ENCODE data around the gene KLHL18.
A peak's percentile ranks its signal among the peaks of the same experiment; 100 is the strongest.
"Not testable (repeated sequence)": the region's sequence is repeated elsewhere in the genome, so short reads cannot be mapped to it uniquely, and the experiment has no call there.

The KLHL18 gene

GRCh38 chr3:47355010-47355409, 72.3 kb downstream of the KLHL18 start:
- peaks cover 5% of the 10 kb centered on the region for H3K9me3 ChIP-seq (ENCODE audit: control insufficient read depth, low read length)
- no peak for DNase-seq
- H3K4me3 ChIP-seq (ENCODE audit: insufficient read depth, low read depth, low read length, poor library complexity, severe bottlenecking) = no peak overlapping the region
- no peaks in the 10 kb centered on the region for H3K27me3 ChIP-seq (replicated peaks; ENCODE audit: control insufficient read depth, insufficient read depth, low read length, poor library complexity, severe bottlenecking)
- no peaks in the 10 kb centered on the region for H3K36me3 ChIP-seq (ENCODE audit: control insufficient read depth, insufficient read depth, low read length)
- no peaks in the 10 kb centered on the region for H3K4me1 ChIP-seq (ENCODE audit: control insufficient read depth, insufficient read depth, low read length, poor library complexity, severe bottlenecking)
- no peak overlapping the region for H3K27ac ChIP-seq (ENCODE audit: insufficient read depth, low read length, poor library complexity, severe bottlenecking)

- no peak for DNase-seq
- Histone ChIP-seq H3K4me1 (ENCODE audit: control insufficient read depth, insufficient read depth, low read length, poor library complexity, severe bottlenecking) (no peaks in the 10 kb centered on the region), H3K4me3 (ENCODE audit: insufficient read depth, low read depth, low read length, poor library complexity, severe bottlenecking) (no peak overlapping the region), H3K27ac (ENCODE audit: insufficient read depth, low read length, poor library complexity, severe bottlenecking) (no peak overlapping the region), H3K9me3 (ENCODE audit: control insufficient read depth, low read length) (peaks cover 5% of the 10 kb centered on the region), H3K36me3 (ENCODE audit: control insufficient read depth, insufficient read depth, low read length) (no peaks in the 10 kb centered on the region), H3K27me3 (replicated peaks; ENCODE audit: control insufficient read depth, insufficient read depth, low read length, poor library complexity, severe bottlenecking) (no peaks in the 10 kb centered on the region)
Measured at GRCh38 chr3:47356201-47356600, 73.5 kb downstream of the KLHL18 start.

- H3K4me3 ChIP-seq (ENCODE audit: insufficient read depth, low read depth, low read length, poor library complexity, severe bottlenecking) = no peak overlapping the region
- H3K36me3 ChIP-seq (ENCODE audit: control insufficient read depth, insufficient read depth, low read length) = no peaks in the 10 kb centered on the region
- no peak overlapping the region for H3K27ac ChIP-seq (ENCODE audit: insufficient read depth, low read length, poor library complexity, severe bottlenecking)
- H3K4me1 ChIP-seq (ENCODE audit: control insufficient read depth, insufficient read depth, low read length, poor library complexity, severe bottlenecking) = no peaks in the 10 kb centered on the region
- no peaks in the 10 kb centered on the region for H3K27me3 ChIP-seq (replicated peaks; ENCODE audit: control insufficient read depth, insufficient read depth, low read length, poor library complexity, severe bottlenecking)
- no peak for DNase-seq
- peaks cover 5% of the 10 kb centered on the region for H3K9me3 ChIP-seq (ENCODE audit: control insufficient read depth, low read length)
Measured at GRCh38 chr3:47359323-47359722, 76.6 kb downstream of the KLHL18 start.

- not testable (repeated sequence) for H3K4me1 ChIP-seq (ENCODE audit: control insufficient read depth, insufficient read depth, low read length, poor library complexity, severe bottlenecking); DNase-seq; H3K27me3 ChIP-seq (replicated peaks; ENCODE audit: control insufficient read depth, insufficient read depth, low read length, poor library complexity, severe bottlenecking); H3K4me3 ChIP-seq (ENCODE audit: insufficient read depth, low read depth, low read length, poor library complexity, severe bottlenecking); H3K9me3 ChIP-seq (ENCODE audit: control insufficient read depth, low read length); H3K27ac ChIP-seq (ENCODE audit: insufficient read depth, low read length, poor library complexity, severe bottlenecking); H3K36me3 ChIP-seq (ENCODE audit: control insufficient read depth, insufficient read depth, low read length)
Measured at GRCh38 chr3:47360110-47360517, 77.4 kb downstream of the KLHL18 start.

GRCh38 chr3:47362701-47363100, 80.0 kb downstream of the KLHL18 start:
- no peak overlapping the region for H3K4me3 ChIP-seq (ENCODE audit: insufficient read depth, low read depth, low read length, poor library complexity, severe bottlenecking)
- DNase-seq = peak in 1 of 3 donors; percentile 3
- H3K27me3 ChIP-seq (replicated peaks; ENCODE audit: control insufficient read depth, insufficient read depth, low read length, poor library complexity, severe bottlenecking) = no peaks in the 10 kb centered on the region
- H3K9me3 ChIP-seq (ENCODE audit: control insufficient read depth, low read length) = peaks cover 5% of the 10 kb centered on the region
- H3K4me1 ChIP-seq (ENCODE audit: control insufficient read depth, insufficient read depth, low read length, poor library complexity, severe bottlenecking) = no peaks in the 10 kb centered on the region
- H3K36me3 ChIP-seq (ENCODE audit: control insufficient read depth, insufficient read depth, low read length) = no peaks in the 10 kb centered on the region
- peak overlapping the region; percentile 7 for H3K27ac ChIP-seq (ENCODE audit: insufficient read depth, low read length, poor library complexity, severe bottlenecking)

GRCh38 chr3:47365213-47366153, 82.7 kb downstream of the KLHL18 start:
- Histone ChIP-seq H3K4me1 (ENCODE audit: control insufficient read depth, insufficient read depth, low read length, poor library complexity, severe bottlenecking) (no peaks in the 10 kb centered on the region), H3K9me3 (ENCODE audit: control insufficient read depth, low read length) (no peaks in the 10 kb centered on the region), H3K27ac (ENCODE audit: insufficient read depth, low read length, poor library complexity, severe bottlenecking) (no peak overlapping the region), H3K4me3 (ENCODE audit: insufficient read depth, low read depth, low read length, poor library complexity, severe bottlenecking) (no peak overlapping the region), H3K36me3 (ENCODE audit: control insufficient read depth, insufficient read depth, low read length) (no peaks in the 10 kb centered on the region), H3K27me3 (replicated peaks; ENCODE audit: control insufficient read depth, insufficient read depth, low read length, poor library complexity, severe bottlenecking) (no peaks in the 10 kb centered on the region)
- DNase-seq = no peak

- no peaks in the 10 kb centered on the region for H3K36me3 ChIP-seq (ENCODE audit: control insufficient read depth, insufficient read depth, low read length)
- H3K27me3 ChIP-seq (replicated peaks; ENCODE audit: control insufficient read depth, insufficient read depth, low read length, poor library complexity, severe bottlenecking) = no peaks in the 10 kb centered on the region
- H3K4me3 ChIP-seq (ENCODE audit: insufficient read depth, low read depth, low read length, poor library complexity, severe bottlenecking) = no peak overlapping the region
- H3K27ac ChIP-seq (ENCODE audit: insufficient read depth, low read length, poor library complexity, severe bottlenecking) = no peak overlapping the region
- DNase-seq = no peak
- H3K9me3 ChIP-seq (ENCODE audit: control insufficient read depth, low read length) = no peaks in the 10 kb centered on the region
- no peaks in the 10 kb centered on the region for H3K4me1 ChIP-seq (ENCODE audit: control insufficient read depth, insufficient read depth, low read length, poor library complexity, severe bottlenecking)
Measured at GRCh38 chr3:47366833-47367232, 84.1 kb downstream of the KLHL18 start.

- H3K36me3 ChIP-seq (ENCODE audit: control insufficient read depth, insufficient read depth, low read length) = no peaks in the 10 kb centered on the region
- no peaks in the 10 kb centered on the region for H3K4me1 ChIP-seq (ENCODE audit: control insufficient read depth, insufficient read depth, low read length, poor library complexity, severe bottlenecking)
- no peak for DNase-seq
- no peak overlapping the region for H3K4me3 ChIP-seq (ENCODE audit: insufficient read depth, low read depth, low read length, poor library complexity, severe bottlenecking)
- H3K9me3 ChIP-seq (ENCODE audit: control insufficient read depth, low read length) = no peaks in the 10 kb centered on the region
- H3K27me3 ChIP-seq (replicated peaks; ENCODE audit: control insufficient read depth, insufficient read depth, low read length, poor library complexity, severe bottlenecking) = no peaks in the 10 kb centered on the region
- no peak overlapping the region for H3K27ac ChIP-seq (ENCODE audit: insufficient read depth, low read length, poor library complexity, severe bottlenecking)
Measured at GRCh38 chr3:47367631-47368030, 84.9 kb downstream of the KLHL18 start.

- H3K36me3 ChIP-seq (ENCODE audit: control insufficient read depth, insufficient read depth, low read length); H3K9me3 ChIP-seq (ENCODE audit: control insufficient read depth, low read length); H3K4me1 ChIP-seq (ENCODE audit: control insufficient read depth, insufficient read depth, low read length, poor library complexity, severe bottlenecking); H3K27me3 ChIP-seq (replicated peaks; ENCODE audit: control insufficient read depth, insufficient read depth, low read length, poor library complexity, severe bottlenecking); DNase-seq; H3K27ac ChIP-seq (ENCODE audit: insufficient read depth, low read length, poor library complexity, severe bottlenecking); H3K4me3 ChIP-seq (ENCODE audit: insufficient read depth, low read depth, low read length, poor library complexity, severe bottlenecking): not testable (repeated sequence)
Measured at GRCh38 chr3:47370020-47370419, 87.3 kb downstream of the KLHL18 start.

- Histone ChIP-seq H3K9me3 (ENCODE audit: control insufficient read depth, low read length) (no peaks in the 10 kb centered on the region), H3K4me1 (ENCODE audit: control insufficient read depth, insufficient read depth, low read length, poor library complexity, severe bottlenecking) (no peaks in the 10 kb centered on the region), H3K27me3 (replicated peaks; ENCODE audit: control insufficient read depth, insufficient read depth, low read length, poor library complexity, severe bottlenecking) (no peaks in the 10 kb centered on the region), H3K27ac (ENCODE audit: insufficient read depth, low read length, poor library complexity, severe bottlenecking) (no peak overlapping the region), H3K4me3 (ENCODE audit: insufficient read depth, low read depth, low read length, poor library complexity, severe bottlenecking) (no peak overlapping the region), H3K36me3 (ENCODE audit: control insufficient read depth, insufficient read depth, low read length) (no peaks in the 10 kb centered on the region)
- peak in 1 of 3 donors; percentile 10 for DNase-seq
Measured at GRCh38 chr3:47370887-47371697, 88.3 kb downstream of the KLHL18 start.
